Mucosa of descending colon (tissue), 3 donors: ENCODE data around the gene ENO2. TPM values are rescaled to one million over a fixed set of nuclear protein-coding genes. Genes with fewer than 3 reads are reported as not detected.
A peak's percentile ranks its signal among the peaks of the same experiment; 100 is the strongest.

Experiments used
- ATAC-seq: fragments of 200-7000 bp; cut with Tn5 transposase; one replicate; pipeline ENCODE4 v1.9.1; 2020; ENCODE audit warnings: mild to moderate bottlenecking, moderate library complexity
- DNase-seq, 3 donors: peaks; one replicate each; pipeline ENCODE4 v3.0.0-alpha.2; 2020
- H3K36me3 ChIP-seq: fragments of 200-600 bp; one replicate; pipeline ENCODE4 v1.8.0; 2021; ENCODE audit warnings: low read depth, mild to moderate bottlenecking
- H3K4me1 ChIP-seq: fragments of 200-600 bp; one replicate; pipeline ENCODE4 v1.8.0; 2021; ENCODE audit warnings: low read depth, mild to moderate bottlenecking
- H3K4me3 ChIP-seq: fragments of 200-600 bp; one replicate; pipeline ENCODE4 v1.8.0; 2021; ENCODE audit warnings: mild to moderate bottlenecking
- H3K9me3 ChIP-seq: fragments of 200-600 bp; one replicate; pipeline ENCODE4 v1.8.0; 2021; ENCODE audit warnings: mild to moderate bottlenecking
- intact Hi-C, 2 donors: fragments of 100-400 bp; cut with DNase I in 1 of 2; cut with micrococcal nuclease in 1 of 2; formaldehyde crosslinking; loops; one replicate each; pipeline versions ENCODE4 v1.11.0 to v1.11.1; 2022; cut with DNase I, micrococcal nuclease
- total RNA-seq, 3 donors: library from RNA; stranded (reverse); fragmentation: NEBNext Ultra II Directional in 2 of 3; extraction: Animal tissue kit (Norgen Biotek cat#: 25700) in 2 of 3; gene quantifications; one replicate each; pipeline versions ENCODE4 v1.2.1 to v1.2.4, GENCODE V29; 2021 to 2023
- TF ChIP-seq, protein P1 (sequence below): fragments of 200-600 bp; IDR thresholded peaks from one replicate; pipeline ENCODE4 v1.8.0; 2022; ENCODE audit warnings: antibody characterized with exemption, mild to moderate bottlenecking
- donor health status: DM: no; HTN: no; CAD: no; lungs with moderate emphysema.
- donor health status: DM: no; HTN: no; CAD: no.
- donor health status: DM: no; HTN: yes; CAD: no.

The ENO2 gene
- total RNA-seq, 3 donors from 2014 or later = 4.5 to 67.3 (median 7.6) TPM

DNA sequence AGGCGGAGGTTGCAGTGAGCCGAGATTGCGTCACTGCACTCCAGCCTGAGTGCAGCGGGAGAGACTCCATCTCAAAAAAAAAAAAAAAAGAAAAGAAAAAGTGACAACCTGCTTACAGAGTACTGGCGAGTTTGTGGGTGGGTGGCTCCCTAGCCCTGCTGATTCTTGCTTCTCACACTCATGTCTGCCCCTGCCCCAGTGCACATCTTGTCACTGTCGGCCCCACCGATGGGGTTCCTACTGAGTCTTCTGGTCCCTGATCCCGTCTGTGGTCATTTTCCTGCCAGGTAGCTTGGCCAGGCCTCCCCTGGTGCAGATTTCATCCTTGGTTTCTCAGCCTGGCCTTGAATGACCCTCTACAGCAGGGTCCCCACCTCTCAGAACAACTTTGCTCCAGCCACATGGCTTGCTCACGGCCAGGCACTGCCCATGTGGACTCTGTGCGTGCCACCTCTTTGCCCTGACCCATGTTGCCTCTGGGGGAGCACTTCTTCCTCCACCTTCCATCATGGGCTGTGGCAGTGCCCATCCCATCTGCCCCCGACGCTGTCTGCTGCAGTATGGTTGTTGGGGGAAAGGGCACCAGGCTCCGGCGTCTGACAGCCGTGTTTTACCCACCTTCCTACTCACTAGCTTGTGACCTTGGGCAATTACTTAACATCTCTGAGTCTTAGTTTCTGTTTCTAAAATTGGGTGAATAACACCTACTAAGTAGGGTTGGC lies 34.7 kb downstream of the ENO2 start:
- H3K4me3 ChIP-seq = no peak overlapping the region
- DNase-seq (peak in 2 of 3 donors; percentile 32 to 57), ATAC-seq (no peak)
- peaks cover 30% of the 10 kb centered on the region for H3K4me1 ChIP-seq
- H3K9me3 ChIP-seq = no peaks in the 10 kb centered on the region
- intact Hi-C loops = no loop called here
- H3K36me3 ChIP-seq = no peaks in the 10 kb centered on the region
- TF ChIP-seq, protein P1, sequence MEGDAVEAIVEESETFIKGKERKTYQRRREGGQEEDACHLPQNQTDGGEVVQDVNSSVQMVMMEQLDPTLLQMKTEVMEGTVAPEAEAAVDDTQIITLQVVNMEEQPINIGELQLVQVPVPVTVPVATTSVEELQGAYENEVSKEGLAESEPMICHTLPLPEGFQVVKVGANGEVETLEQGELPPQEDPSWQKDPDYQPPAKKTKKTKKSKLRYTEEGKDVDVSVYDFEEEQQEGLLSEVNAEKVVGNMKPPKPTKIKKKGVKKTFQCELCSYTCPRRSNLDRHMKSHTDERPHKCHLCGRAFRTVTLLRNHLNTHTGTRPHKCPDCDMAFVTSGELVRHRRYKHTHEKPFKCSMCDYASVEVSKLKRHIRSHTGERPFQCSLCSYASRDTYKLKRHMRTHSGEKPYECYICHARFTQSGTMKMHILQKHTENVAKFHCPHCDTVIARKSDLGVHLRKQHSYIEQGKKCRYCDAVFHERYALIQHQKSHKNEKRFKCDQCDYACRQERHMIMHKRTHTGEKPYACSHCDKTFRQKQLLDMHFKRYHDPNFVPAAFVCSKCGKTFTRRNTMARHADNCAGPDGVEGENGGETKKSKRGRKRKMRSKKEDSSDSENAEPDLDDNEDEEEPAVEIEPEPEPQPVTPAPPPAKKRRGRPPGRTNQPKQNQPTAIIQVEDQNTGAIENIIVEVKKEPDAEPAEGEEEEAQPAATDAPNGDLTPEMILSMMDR = no peak

DNA sequence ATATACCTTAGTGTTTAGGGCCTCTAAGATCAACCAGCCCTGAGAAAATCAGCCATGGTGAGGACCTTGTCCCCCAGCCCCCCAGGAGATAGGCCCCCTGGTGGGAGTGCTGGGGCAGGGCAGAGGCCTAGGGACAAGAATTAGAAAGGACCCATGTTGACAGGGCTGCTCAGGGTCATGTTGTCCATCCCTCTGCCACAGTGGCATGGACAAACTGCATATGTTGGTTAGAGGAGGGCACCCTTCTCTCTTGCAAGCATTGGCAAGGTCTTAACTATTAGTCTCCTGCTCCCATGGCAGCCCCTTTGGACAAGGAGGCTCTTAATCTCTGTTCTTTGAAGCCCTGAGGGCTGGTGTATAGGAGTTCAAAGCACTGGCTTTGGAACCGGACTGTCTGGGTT lies 36.0 kb downstream of the ENO2 start:
- DNase-seq (peak in 2 of 3 donors; percentile 15 to 42), ATAC-seq (no peak)
- no peaks in the 10 kb centered on the region for H3K36me3 ChIP-seq
- intact Hi-C loops = no loop called here
- peaks cover 27% of the 10 kb centered on the region for H3K4me1 ChIP-seq
- H3K9me3 ChIP-seq = no peaks in the 10 kb centered on the region
- no peak overlapping the region for H3K4me3 ChIP-seq
- TF ChIP-seq, protein P1 = no peak

DNA sequence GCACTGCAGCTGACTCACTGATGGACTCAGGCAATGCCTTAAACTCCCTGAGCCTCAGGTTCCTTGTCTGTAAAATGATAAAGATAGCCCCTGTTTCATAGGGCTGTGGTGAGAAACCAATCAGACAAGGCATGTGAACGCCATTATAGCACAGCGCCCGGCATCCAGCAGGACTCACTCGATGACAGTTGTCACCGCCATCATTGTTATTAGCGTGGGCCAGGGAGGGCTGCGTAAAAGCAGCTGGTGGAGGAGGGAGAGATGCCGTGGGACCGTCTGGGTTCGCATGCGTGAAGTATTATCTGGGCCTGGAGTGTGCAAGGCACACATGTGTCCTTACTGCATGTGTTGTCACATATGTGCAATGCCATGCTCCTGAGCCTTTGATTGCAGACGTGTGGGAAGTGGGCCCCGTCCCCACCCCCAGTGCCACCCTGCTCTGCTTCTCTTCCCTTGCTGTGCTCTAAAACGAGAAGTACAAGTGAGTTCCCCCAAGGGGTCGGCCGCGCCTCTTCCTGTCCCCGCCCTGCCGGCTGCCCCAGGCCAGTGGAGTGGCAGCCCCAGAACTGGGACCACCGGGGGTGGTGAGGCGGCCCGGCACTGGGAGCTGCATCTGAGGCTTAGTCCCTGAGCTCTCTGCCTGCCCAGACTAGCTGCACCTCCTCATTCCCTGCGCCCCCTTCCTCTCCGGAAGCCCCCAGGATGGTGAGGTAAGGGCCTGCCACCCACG lies 36.6 kb downstream of the ENO2 start, which contains the start of gene PTPN6:
TSS of gene PTPN6 (plus strand) at position 546 of the 730 bp plus-strand sequence. CDS start at position 703, 157 bp downstream.
- Histone ChIP-seq H3K4me3 (no peak within 1 kb of the TSS), H3K9me3 (no peaks in the 10 kb centered on the region), H3K4me1 (peaks cover 21% of the 10 kb centered on the region), H3K36me3 (no peaks in the 10 kb centered on the region)
- TF ChIP-seq, protein P1 = no peak
- intact Hi-C loops = no loop called here
- ATAC-seq = peak; percentile 32
- DNase-seq = peak; percentile 58 to 92 (median 76)

DNA sequence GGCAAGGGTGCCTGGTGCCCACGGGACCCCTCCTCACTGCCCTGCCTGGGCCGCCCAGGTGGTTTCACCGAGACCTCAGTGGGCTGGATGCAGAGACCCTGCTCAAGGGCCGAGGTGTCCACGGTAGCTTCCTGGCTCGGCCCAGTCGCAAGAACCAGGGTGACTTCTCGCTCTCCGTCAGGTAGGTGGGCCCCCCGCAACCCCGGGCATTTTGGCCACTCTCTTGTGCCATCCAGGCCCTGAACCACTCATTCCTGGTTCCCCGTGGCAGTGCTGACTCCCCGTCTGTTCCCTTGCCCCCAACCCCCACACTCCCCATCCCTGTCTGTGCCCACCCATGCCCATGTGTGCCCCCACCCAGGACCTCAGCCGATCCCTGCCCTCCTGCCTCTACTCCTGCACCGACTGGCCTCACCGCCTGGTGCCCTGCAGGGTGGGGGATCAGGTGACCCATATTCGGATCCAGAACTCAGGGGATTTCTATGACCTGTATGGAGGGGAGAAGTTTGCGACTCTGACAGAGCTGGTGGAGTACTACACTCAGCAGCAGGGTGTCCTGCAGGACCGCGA lies 37.3 kb downstream of the ENO2 start:
- ATAC-seq (no peak), DNase-seq (peak in 2 of 3 donors; percentile 31 to 58)
- intact Hi-C loops = no loop called here
- Histone ChIP-seq H3K4me3 (no peak overlapping the region), H3K36me3 (no peaks in the 10 kb centered on the region), H3K4me1 (peaks cover 16% of the 10 kb centered on the region), H3K9me3 (no peaks in the 10 kb centered on the region)
- TF ChIP-seq, protein P1 = no peak

DNA sequence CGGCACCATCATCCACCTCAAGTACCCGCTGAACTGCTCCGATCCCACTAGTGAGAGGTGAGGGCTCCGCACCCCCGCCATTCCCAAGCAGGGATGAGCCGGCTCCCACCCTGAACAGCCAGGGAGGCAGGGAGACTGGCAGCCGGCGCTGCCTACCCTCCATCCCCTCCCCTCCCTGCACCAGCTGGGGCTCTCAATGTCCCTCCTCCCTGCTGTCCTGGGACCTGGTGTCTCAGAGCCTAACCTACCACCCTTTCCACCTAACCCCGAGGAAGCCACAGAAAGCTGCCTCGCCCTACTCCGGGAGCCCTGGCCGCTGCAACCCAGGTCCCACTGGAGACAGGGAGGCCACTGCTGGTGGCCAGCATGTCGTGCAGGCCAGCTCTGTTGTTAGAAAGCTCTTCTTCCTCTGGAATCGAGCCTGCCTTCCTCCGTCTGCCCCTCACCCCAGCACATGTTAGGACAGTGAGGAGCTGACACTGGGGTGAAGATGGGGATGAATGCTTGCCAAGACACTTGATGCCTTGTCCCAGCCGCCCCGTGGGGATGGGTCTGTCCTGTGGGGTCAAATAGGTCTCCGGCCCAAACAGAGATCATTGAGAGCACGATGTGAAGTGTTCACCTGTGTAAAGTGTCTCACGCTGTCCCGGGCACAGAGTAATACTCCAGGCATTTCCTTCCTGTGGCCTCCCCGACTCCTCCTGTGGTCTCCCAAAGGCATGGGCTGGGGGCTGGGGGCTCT lies 37.9 kb downstream of the ENO2 start:
- TF ChIP-seq, protein P1 = no peak
- DNase-seq (peak in 2 of 3 donors; percentile 36 to 58), ATAC-seq (no peak)
- Histone ChIP-seq H3K9me3 (no peaks in the 10 kb centered on the region), H3K4me1 (peaks cover 16% of the 10 kb centered on the region), H3K4me3 (no peak overlapping the region), H3K36me3 (no peaks in the 10 kb centered on the region)
- intact Hi-C loops = no loop called here
